ENCODE measurements around the gene GALNT18. TPM values are rescaled to one million over a fixed set of nuclear protein-coding genes. Genes with fewer than 3 reads are reported as not detected.

Gene GALNT18
- total RNA-seq, 1 donor from 2014 or later: 46.4 TPM

DNA sequence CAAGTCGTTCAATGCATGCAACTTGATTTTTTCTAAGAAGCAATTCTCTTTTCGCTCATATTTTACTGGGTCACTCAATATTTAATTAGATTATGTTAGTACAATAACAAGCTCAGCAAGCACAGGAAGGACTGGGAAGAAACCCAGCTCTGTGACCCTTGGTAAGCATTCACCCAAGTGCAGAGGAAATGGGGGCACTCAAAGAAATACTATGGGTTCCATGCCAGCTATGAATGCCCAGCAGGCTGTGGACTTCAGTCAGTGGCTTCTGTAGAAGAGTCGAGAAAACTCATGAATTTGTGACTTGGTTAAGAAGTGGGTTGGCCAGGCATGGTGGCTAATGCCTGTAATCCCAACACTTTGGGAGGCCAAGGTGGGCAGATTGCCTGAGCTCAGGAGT lies 123.6 kb downstream of the GALNT18 start:
- Histone ChIP-seq H3K9me3 (no peaks in the 10 kb centered on the region), H3K27me3 (ENCODE audit: low read depth) (no peaks in the 10 kb centered on the region), H3K4me3 (no peak overlapping the region), H3K36me3 (no peaks in the 10 kb centered on the region), H3K27ac (no peak overlapping the region), H3K4me1 (peaks cover 19% of the 10 kb centered on the region)
- intact Hi-C loops (cut with DNase I): no loop called here
- TF ChIP-seq, protein P1, sequence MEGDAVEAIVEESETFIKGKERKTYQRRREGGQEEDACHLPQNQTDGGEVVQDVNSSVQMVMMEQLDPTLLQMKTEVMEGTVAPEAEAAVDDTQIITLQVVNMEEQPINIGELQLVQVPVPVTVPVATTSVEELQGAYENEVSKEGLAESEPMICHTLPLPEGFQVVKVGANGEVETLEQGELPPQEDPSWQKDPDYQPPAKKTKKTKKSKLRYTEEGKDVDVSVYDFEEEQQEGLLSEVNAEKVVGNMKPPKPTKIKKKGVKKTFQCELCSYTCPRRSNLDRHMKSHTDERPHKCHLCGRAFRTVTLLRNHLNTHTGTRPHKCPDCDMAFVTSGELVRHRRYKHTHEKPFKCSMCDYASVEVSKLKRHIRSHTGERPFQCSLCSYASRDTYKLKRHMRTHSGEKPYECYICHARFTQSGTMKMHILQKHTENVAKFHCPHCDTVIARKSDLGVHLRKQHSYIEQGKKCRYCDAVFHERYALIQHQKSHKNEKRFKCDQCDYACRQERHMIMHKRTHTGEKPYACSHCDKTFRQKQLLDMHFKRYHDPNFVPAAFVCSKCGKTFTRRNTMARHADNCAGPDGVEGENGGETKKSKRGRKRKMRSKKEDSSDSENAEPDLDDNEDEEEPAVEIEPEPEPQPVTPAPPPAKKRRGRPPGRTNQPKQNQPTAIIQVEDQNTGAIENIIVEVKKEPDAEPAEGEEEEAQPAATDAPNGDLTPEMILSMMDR (IDR thresholded peaks at IDR 0.05): no peak
- ATAC-seq (no peak), DNase-seq (no peak)

DNA sequence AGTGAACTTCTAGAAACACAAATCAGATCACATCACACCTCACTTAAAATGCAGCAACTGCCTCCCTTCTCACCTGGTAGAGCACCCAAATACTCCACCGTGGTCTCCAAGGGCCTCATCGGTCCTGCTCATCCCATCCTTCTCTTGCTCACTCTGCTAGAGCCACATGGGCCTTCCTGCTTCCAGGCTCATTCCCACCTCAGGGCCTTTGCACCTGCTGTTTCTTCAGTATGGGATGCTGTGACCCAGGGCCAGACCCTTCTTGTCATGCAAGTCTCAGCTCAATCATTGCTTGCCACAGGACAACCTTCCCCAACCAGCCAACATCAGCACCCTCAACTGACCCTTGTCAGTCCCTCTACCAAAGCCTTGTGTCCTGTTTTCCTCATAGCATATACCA lies 124.9 kb downstream of the GALNT18 start:
- H3K27me3 ChIP-seq (ENCODE audit: low read depth): no peaks in the 10 kb centered on the region
- H3K27ac ChIP-seq: no peak overlapping the region
- intact Hi-C loops (cut with DNase I): no loop called here
- TF ChIP-seq, protein P1 (IDR thresholded peaks at IDR 0.05): no peak
- no peaks in the 10 kb centered on the region for H3K36me3 ChIP-seq
- H3K4me1 ChIP-seq: peaks cover 6% of the 10 kb centered on the region
- ATAC-seq: no peak
- no peak overlapping the region for H3K4me3 ChIP-seq
- DNase-seq: no peak
- H3K9me3 ChIP-seq: no peaks in the 10 kb centered on the region

DNA sequence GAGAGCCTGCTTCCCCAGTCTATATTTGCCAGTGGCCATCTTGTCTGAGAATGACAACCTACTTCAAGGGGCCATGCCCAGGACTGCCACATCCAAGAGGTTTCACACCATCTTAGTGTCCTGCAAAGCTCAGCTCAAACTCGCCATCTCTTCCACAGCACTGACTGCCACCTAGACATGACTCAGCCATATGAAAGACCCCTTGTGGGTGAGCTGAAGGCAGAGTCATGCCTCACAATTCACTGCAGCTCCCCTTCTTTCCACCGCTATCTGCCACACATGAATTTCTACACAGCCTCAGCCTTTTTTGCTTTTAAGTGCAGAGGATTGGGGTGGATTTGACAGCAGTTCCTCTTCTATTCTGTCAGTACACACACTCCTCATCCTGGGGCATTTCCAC lies 127.5 kb downstream of the GALNT18 start:
- Histone ChIP-seq H3K27me3 (ENCODE audit: low read depth) (no peaks in the 10 kb centered on the region), H3K9me3 (no peaks in the 10 kb centered on the region), H3K36me3 (no peaks in the 10 kb centered on the region), H3K4me1 (no peaks in the 10 kb centered on the region), H3K4me3 (no peak overlapping the region), H3K27ac (no peak overlapping the region)
- DNase-seq: no peak
- no peak for ATAC-seq
- TF ChIP-seq, protein P1 (IDR thresholded peaks at IDR 0.05): no peak
- intact Hi-C loops (cut with DNase I): no loop called here

DNA sequence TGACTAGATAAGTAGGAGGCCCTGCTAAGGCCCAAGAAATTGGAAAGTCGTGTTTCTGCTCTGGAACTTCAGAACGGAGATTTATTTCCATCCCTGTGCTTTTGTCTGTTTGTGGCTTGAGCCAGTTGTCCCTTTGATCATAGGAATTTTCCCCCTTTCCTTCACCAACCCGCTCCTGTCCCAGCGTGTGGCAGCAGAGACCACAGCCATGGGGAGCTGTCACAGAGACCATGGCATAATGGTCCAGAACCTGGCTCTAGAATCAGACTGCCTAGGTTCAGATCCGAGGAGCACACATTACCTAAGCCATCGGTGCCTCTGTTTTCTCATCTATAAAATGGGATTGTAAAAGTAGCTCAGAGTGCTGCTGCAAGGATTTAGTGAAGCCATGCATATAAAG lies 128.1 kb downstream of the GALNT18 start:
- TF ChIP-seq, protein P1 (IDR thresholded peaks at IDR 0.05): no peak
- Histone ChIP-seq H3K4me1 (no peaks in the 10 kb centered on the region), H3K36me3 (no peaks in the 10 kb centered on the region), H3K27me3 (ENCODE audit: low read depth) (no peaks in the 10 kb centered on the region), H3K9me3 (no peaks in the 10 kb centered on the region), H3K4me3 (no peak overlapping the region), H3K27ac (no peak overlapping the region)
- ATAC-seq (no peak), DNase-seq (no peak)
- intact Hi-C loops (cut with DNase I): no loop called here

DNA sequence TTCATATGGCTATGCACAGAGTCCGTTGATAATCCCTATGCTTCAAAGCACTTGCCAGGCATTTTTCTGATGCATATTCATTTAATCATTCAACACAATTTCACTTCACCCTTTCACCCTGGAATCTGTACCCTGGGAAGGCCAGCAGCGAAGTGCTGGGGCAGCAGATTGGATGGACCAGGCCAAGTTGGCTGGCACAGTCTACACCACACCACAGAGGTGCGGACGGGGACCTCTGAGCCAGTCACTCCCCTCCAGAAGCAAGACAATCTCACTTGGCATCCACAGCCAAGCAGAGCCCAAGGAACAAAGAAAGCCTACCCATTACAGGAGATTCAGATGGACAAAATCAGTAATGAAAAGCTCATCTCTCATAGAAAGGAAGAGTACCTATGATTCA lies 130.2 kb downstream of the GALNT18 start:
- H3K9me3 ChIP-seq: no peaks in the 10 kb centered on the region
- H3K4me1 ChIP-seq: no peaks in the 10 kb centered on the region
- no peak overlapping the region for H3K4me3 ChIP-seq
- DNase-seq (no peak), ATAC-seq (no peak)
- no peaks in the 10 kb centered on the region for H3K36me3 ChIP-seq
- intact Hi-C loops (cut with DNase I): no loop called here
- H3K27me3 ChIP-seq (ENCODE audit: low read depth): no peaks in the 10 kb centered on the region
- no peak overlapping the region for H3K27ac ChIP-seq
- TF ChIP-seq, protein P1 (IDR thresholded peaks at IDR 0.05): no peak

DNA sequence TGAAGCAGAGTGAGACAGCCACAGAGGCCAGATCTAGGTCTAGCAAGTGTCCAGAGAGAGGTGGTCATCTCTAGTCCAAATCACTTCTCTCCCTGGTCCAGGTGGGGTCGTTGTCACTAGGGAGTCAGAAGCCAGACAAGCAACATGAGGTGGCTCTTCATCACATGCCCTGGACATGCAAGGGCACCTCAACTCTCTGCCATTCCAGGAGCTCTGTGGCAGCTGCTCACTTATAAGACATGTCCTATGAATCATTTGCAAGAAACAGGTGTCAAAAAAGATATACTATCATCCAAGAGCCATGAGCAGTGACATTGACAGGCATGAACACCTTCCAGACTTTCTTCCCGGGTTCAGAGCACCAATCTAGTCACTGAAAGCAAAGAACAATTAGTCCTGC lies 130.8 kb downstream of the GALNT18 start:
- Histone ChIP-seq H3K4me1 (no peaks in the 10 kb centered on the region), H3K36me3 (no peaks in the 10 kb centered on the region), H3K4me3 (no peak overlapping the region), H3K9me3 (no peaks in the 10 kb centered on the region), H3K27me3 (ENCODE audit: low read depth) (no peaks in the 10 kb centered on the region), H3K27ac (no peak overlapping the region)
- intact Hi-C loops (cut with DNase I): no loop called here
- no peak for DNase-seq
- TF ChIP-seq, protein P1 (IDR thresholded peaks at IDR 0.05): no peak
- ATAC-seq: no peak
